Heart right ventricle (tissue), 16 donors: ENCODE data around the gene PPT2. TPM values are rescaled to one million over a fixed set of nuclear protein-coding genes. Genes with fewer than 3 reads are reported as not detected.

ENCODE experiments used
- ATAC-seq, 8 donors: fragments of 200-7000 bp; cut with Tn5 transposase; one replicate each; pipeline ENCODE4 v1.9.1; 2020; ENCODE audit warnings: mild to moderate bottlenecking in 8 of 8, moderate library complexity in 8 of 8, moderate number of reproducible peaks in 1 of 8
- DNase-seq, 2 donors: peaks; one replicate each; pipeline ENCODE4 v3.0.0-alpha.2; 2020
- H3K27ac ChIP-seq, 10 donors: fragments of 200-600 bp; sonication (generic) in 2 of 10; one replicate each; pipeline versions ENCODE4 v1.5.0 to v1.8.0; 2020 to 2022; ENCODE audit warnings: mild to moderate bottlenecking in 3 of 10
- H3K27me3 ChIP-seq, 7 donors: fragments of 200-600 bp; one replicate each; pipeline ENCODE4 v1.8.0; 2021 to 2022; ENCODE audit warnings: mild to moderate bottlenecking in 2 of 7
- H3K36me3 ChIP-seq, 9 donors: fragments of 200-600 bp; sonication (generic) in 1 of 9; one replicate each; pipeline versions ENCODE4 v1.5.0 to v1.8.0; 2020 to 2022; ENCODE audit warnings: mild to moderate bottlenecking in 2 of 9
- H3K4me1 ChIP-seq, 9 donors: fragments of 200-600 bp; sonication (generic) in 1 of 9; one replicate each; pipeline versions ENCODE4 v1.5.0 to v1.8.0; 2020 to 2022; ENCODE audit warnings: mild to moderate bottlenecking in 4 of 9
- H3K4me3 ChIP-seq, 10 donors: fragments of 200-600 bp; sonication (generic) in 2 of 10; one replicate each; pipeline versions ENCODE4 v1.5.0 to v1.8.0; 2020 to 2022; ENCODE audit warnings: mild to moderate bottlenecking in 7 of 10, moderate library complexity in 2 of 10
- H3K9me3 ChIP-seq, 11 donors: fragments of 200-600 bp in 10 of 11; sonication (generic) in 2 of 11; one replicate each; pipeline versions ENCODE4 v1.5.0 to v1.8.0; 2013 to 2022; ENCODE audit warnings: mild to moderate bottlenecking in 2 of 11, control low read depth in 1 of 11, moderate library complexity in 1 of 11
- WGBS, 2 donors: extraction: QIAGEN DNeasy Blood & Tissue Kit; methylation state at CpG; one replicate each; pipeline ENCODE4 v1.1.7; 2013; ENCODE audit warnings: inconsistent platforms in 1 of 2; 5-methylcytosine and 5-hydroxymethylcytosine counted together
- intact Hi-C, 10 donors: fragments of 100-400 bp; cut with DNase I; formaldehyde crosslinking; loops; one replicate each; pipeline versions ENCODE4 v1.11.1 to v1.14.2; 2022
- polyA plus RNA-seq, 2 donors: library from polyadenylated mRNA; stranded (reverse); fragments of 200-250 nt; gene quantifications; one replicate each; pipeline ENCODE4 v1.2.3, GENCODE V29; 2013
- total RNA-seq, 10 donors: library from RNA; stranded (reverse); fragmentation: NEBNext Ultra II Directional in 3 of 10; extraction: Animal tissue kit (Norgen Biotek cat#: 25700) in 3 of 10; gene quantifications; one replicate each; pipeline versions ENCODE4 v1.2.1 to v1.2.4, GENCODE V29; 2021 to 2023
- TF ChIP-seq, protein P1 (sequence below), 9 donors: fragments of 200-600 bp; sonication (generic) in 2 of 9; IDR thresholded peaks; one replicate each; pipeline versions ENCODE4 v1.5.0 to v1.8.0; 2021 to 2022; ENCODE audit warnings: antibody characterized with exemption in 9 of 9, mild to moderate bottlenecking in 5 of 9, moderate library complexity in 1 of 9
- donor health status: Arrhythmogenic right ventricular cardiomyopathy.
- donor health status: ischemic (EF 13 %, LVEDD 7.1; RV severe dilation, severe dysfunction).
- donor health status: healthy with polysubstance abuse.
- donor health status: DM: no; HTN: yes; CAD: no.
- donor health status: DM: no; HTN: no; CAD: no.
- donor health status: ischemic (EF 25% LVEDD 6.9; RV normal size, moderate dysfunction).
- donor health status: ischemic (EF 25% LVEDD 5.7; RV mildly dilated, moderate dysfunction).
- donor health status: healthy.
- donor health status: DM: yes; HTN: yes; CAD: no.
- donor health status: Ischemic cardiomyopathy.
- donor health status: ischemic (EF 35%, LVEDD 5.7; RV mildly dilated, moderate dysfunction).
- donor health status: nonischemic (EF 11% LVEDD 7.7; RV severe dilation, severe dysfunction).
- donor health status: DM: yes; HTN: yes; CAD: no.
- donor health status: PGD.
- donor health status: ischemic (EF 29% LVEDD 5.4; RV normal size, mild dysfunction).
- donor health status: nonischemic (EF 23%, LVEDD 6.1; RV moderate dilation, normal function).

The PPT2 gene
- total and polyA plus RNA-seq, 12 donors, result 16.8 to 31.8 (median 22.2) TPM

DNA sequence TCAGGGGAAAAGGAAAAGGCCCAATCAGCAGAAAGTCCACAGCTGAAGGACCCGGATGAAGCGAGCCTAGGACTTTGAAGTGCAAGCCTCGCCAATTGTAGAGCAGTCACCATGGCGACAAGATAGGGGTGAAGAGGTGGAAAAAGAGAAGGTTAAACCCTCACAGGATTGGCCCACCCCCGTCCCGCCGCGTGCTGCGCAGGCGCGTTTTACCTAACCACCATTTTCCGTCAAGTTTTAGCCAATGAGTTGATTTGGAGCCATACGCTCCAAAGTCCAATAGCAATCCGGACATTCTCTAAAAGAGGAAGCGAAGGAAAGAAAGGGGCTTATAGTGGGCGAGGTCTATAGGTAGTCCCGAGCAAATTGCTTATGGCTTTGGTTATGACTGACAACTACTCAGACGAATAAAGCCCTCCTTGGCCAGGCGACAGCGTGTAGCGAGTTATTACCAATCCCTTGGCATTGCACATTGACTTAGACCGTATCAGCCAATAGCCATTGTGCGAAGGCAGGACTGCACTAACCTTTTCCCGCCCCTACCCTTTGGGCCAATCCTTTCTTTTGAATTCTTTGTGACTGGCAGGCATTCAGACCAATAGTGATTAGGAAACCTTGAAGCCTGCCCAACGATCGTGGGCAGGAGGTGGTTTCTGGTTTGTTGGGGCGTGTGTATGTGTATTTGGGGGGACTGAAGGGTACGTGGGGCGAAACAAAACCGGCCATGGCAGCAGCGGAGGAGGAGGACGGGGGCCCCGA lies 24.0 kb downstream of the PPT2 start, which contains the start of gene RNF5:
Gene RNF5, plus strand, starts transcription at position 618 of the 759 bp plus-strand sequence. Its CDS starts 107 bp downstream, at position 725.
- peak; percentile 87 to 99 for DNase-seq
- Histone ChIP-seq H3K27ac (peak within 1 kb of the TSS; percentile 93 to 98 (median 94)), H3K36me3 (peaks cover 0 to 34% (median 11%) of the 10 kb centered on the region in 9 donors), H3K4me3 (peak within 1 kb of the TSS; percentile 56 to 93 (median 86)), H3K9me3 (no peaks in the 10 kb centered on the region), H3K4me1 (peaks cover 8 to 84% (median 55%) of the 10 kb centered on the region in 9 donors), H3K27me3 (no peaks in the 10 kb centered on the region)
- WGBS, 2 donors, result 0 to 1% methylated on average over 33 of the region's 33 CpGs
- TF ChIP-seq, protein P1, sequence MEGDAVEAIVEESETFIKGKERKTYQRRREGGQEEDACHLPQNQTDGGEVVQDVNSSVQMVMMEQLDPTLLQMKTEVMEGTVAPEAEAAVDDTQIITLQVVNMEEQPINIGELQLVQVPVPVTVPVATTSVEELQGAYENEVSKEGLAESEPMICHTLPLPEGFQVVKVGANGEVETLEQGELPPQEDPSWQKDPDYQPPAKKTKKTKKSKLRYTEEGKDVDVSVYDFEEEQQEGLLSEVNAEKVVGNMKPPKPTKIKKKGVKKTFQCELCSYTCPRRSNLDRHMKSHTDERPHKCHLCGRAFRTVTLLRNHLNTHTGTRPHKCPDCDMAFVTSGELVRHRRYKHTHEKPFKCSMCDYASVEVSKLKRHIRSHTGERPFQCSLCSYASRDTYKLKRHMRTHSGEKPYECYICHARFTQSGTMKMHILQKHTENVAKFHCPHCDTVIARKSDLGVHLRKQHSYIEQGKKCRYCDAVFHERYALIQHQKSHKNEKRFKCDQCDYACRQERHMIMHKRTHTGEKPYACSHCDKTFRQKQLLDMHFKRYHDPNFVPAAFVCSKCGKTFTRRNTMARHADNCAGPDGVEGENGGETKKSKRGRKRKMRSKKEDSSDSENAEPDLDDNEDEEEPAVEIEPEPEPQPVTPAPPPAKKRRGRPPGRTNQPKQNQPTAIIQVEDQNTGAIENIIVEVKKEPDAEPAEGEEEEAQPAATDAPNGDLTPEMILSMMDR (IDR thresholded peaks at IDR 0.05), result no peak
- intact Hi-C loops, result loop anchor here in 5 of 10 donors (2.0 to 10.0 kb wide), 5 partner anchors 17 to 1027 kb away; partner anchors contain the start of genes ATF6B (in 4 of the 5), HSD17B8 (in 1 of the 5), PPT2 (in 1 of the 5) and RING1 (in 1 of the 5)
- ATAC-seq, result peak; percentile 82 to 89 (median 86)

- intact Hi-C loops, result loop anchor here in 4 of 10 donors (2.0 to 10.0 kb wide), 3 partner anchors 16 to 1026 kb away; partner anchors contain the start of genes ATF6B (in 3 of the 4), HSD17B8 (in 1 of the 4), RING1 (in 1 of the 4) and RXRB (in 1 of the 4)
- TF ChIP-seq, protein P1 (IDR thresholded peaks at IDR 0.05), result no peak
- H3K27ac ChIP-seq, result peak overlapping the region; percentile 93 to 98 (median 94)
- DNase-seq, result no peak
- no peak for ATAC-seq
- peaks cover 0 to 43% (median 11%) of the 10 kb centered on the region in 9 donors for H3K36me3 ChIP-seq
- H3K27me3 ChIP-seq, result no peaks in the 10 kb centered on the region
- 3 to 4% methylated on average over 24 of the region's 24 CpGs for WGBS, 2 donors
- H3K4me1 ChIP-seq, result peaks cover 8 to 84% (median 59%) of the 10 kb centered on the region in 9 donors
- peak overlapping the region; percentile 56 to 93 (median 86) for H3K4me3 ChIP-seq
- no peaks in the 10 kb centered on the region for H3K9me3 ChIP-seq
Measured at GRCh38 chr6:32178547-32179440, 24.9 kb downstream of the PPT2 start.

GRCh38 chr6:32179766-32180405 lies 25.9 kb downstream of the PPT2 start:
- intact Hi-C loops, result loop anchor here in 4 of 10 donors (2.0 to 10.0 kb wide), 3 partner anchors 15 to 1025 kb away; partner anchors contain the start of genes ATF6B (in 3 of the 4), HSD17B8 (in 1 of the 4), RING1 (in 1 of the 4) and RXRB (in 1 of the 4)
- WGBS, 2 donors, result 54 to 55% methylated on average over 10 of the region's 10 CpGs
- Histone ChIP-seq H3K4me3 (peak overlapping the region in 6 of 10 donors; percentile 67 to 91 (median 87)), H3K27ac (peak overlapping the region in 8 of 10 donors; percentile 93 to 98 (median 94)), H3K9me3 (no peaks in the 10 kb centered on the region), H3K27me3 (no peaks in the 10 kb centered on the region), H3K4me1 (peaks cover 14 to 81% (median 62%) of the 10 kb centered on the region in 9 donors), H3K36me3 (peaks cover 0 to 47% (median 11%) of the 10 kb centered on the region in 9 donors)
- TF ChIP-seq, protein P1 (IDR thresholded peaks at IDR 0.05), result no peak
- DNase-seq (no peak), ATAC-seq (no peak)
